Esophagus squamous epithelium (tissue), 5 donors: ENCODE results near the gene COA8. TPM values are rescaled to one million over a fixed set of nuclear protein-coding genes. Genes with fewer than 3 reads are reported as not detected.

Source experiments
- DNase-seq: peaks from one replicate; lab custom pipeline; 2025; lab: John Stamatoyannopoulos, UW
- H3K27ac ChIP-seq, 4 donors: fragments of 200-600 bp; sonication (generic); one replicate each; pipeline ENCODE4 v1.5.1; 2016 to 2019; ENCODE audit warnings: mild to moderate bottlenecking in 1 of 4
- H3K27me3 ChIP-seq, 4 donors: fragments of 200-600 bp; sonication (generic); 1 replicate in 3 of 4; 2 replicates in 1 of 4; pipeline versions ENCODE4 v1.5.1 to v1.6.0; 2017 to 2021; ENCODE audit warnings: antibody characterized with exemption in 1 of 4
- H3K36me3 ChIP-seq, 3 donors: fragments of 200-600 bp; sonication (generic); one replicate each; pipeline ENCODE4 v1.5.1; 2016 to 2019
- H3K4me1 ChIP-seq, 3 donors: fragments of 200-600 bp; sonication (generic); one replicate each; pipeline ENCODE4 v1.5.1; 2017 to 2019
- H3K4me3 ChIP-seq, 4 donors: fragments of 200-600 bp; sonication (generic); 1 replicate in 3 of 4; 2 replicates in 1 of 4; pipeline ENCODE4 v1.5.1; 2016 to 2019; ENCODE audit warnings: mild to moderate bottlenecking in 2 of 4, moderate library complexity in 1 of 4
- H3K9me3 ChIP-seq, 3 donors: fragments of 200-600 bp; sonication (generic); one replicate each; pipeline ENCODE4 v1.5.1; 2016 to 2019
- CTCF ChIP-seq, 6 experiments: fragments of 450-650 bp in 4 of 6; fragments of 200-600 bp in 2 of 6; sonication (generic) in 2 of 6; IDR thresholded peaks; one replicate each; pipeline ENCODE4 v1.5.1; 2016 to 2019; ENCODE audit warnings: antibody characterized with exemption in 6 of 6, mild to moderate bottlenecking in 4 of 6, moderate library complexity in 4 of 6
- POLR2A ChIP-seq, 4 donors: fragments of 450-650 bp; IDR thresholded peaks; one replicate each; pipeline ENCODE4 v1.6.1; 2017; ENCODE audit warnings: antibody characterized with exemption in 4 of 4, mild to moderate bottlenecking in 4 of 4, moderate library complexity in 3 of 4
- WGBS, 2 donors: methylation state at CpG; one replicate each; pipeline ENCODE4 v1.1.5; 2018; 5-methylcytosine and 5-hydroxymethylcytosine counted together
- intact Hi-C: fragments of 100-400 bp; cut with DNase I; formaldehyde crosslinking; loops from one replicate; pipeline ENCODE4 v1.15.0; 2022
- total RNA-seq, 4 donors: library from RNA; depleted of rRNA; stranded (reverse); fragments of >200 nt; gene quantifications; one replicate each; pipeline ENCODE4 v1.1.0, GENCODE V29; 2016
- donor health status: DM: yes; HTN: yes; CAD: no.

Gene COA8
- total RNA-seq, 4 donors from 2014 or later: 18.2 to 28.7 (median 22.7) TPM

- DNase-seq: no peak
- Histone ChIP-seq H3K27ac (no peak overlapping the region), H3K4me1 (peaks cover 5 to 77% (median 15%) of the 10 kb centered on the region in 3 donors), H3K27me3 (no peaks in the 10 kb centered on the region), H3K36me3 (peaks cover 0 to 32% (median 5%) of the 10 kb centered on the region in 3 donors), H3K4me3 (no peak overlapping the region), H3K9me3 (no peaks in the 10 kb centered on the region)
- TF ChIP-seq CTCF (IDR thresholded peaks at IDR 0.05) (no peak), POLR2A (IDR thresholded peaks at IDR 0.05) (no peak)
- WGBS, 2 donors: 81 to 82% methylated on average over 11 of the region's 11 CpGs
- intact Hi-C loops: no loop called here
Measured at GRCh38 chr14:103569408-103569807, 6.6 kb downstream of the COA8 start.

GRCh38 chr14:103574104-103574503 is 11.3 kb downstream of the COA8 start:
- H3K36me3 ChIP-seq: peaks cover 0 to 56% (median 9%) of the 10 kb centered on the region in 3 donors
- intact Hi-C loops: loop anchor here (10.0 kb wide), 2 partner anchors 51 to 121 kb away; partner anchors contain the start of gene KLC1
- no peaks in the 10 kb centered on the region for H3K9me3 ChIP-seq
- H3K4me3 ChIP-seq: no peak overlapping the region
- TF ChIP-seq CTCF (IDR thresholded peaks at IDR 0.05) (no peak), POLR2A (IDR thresholded peaks at IDR 0.05) (no peak)
- no peak for DNase-seq
- peak overlapping the region in 2 of 4 donors; percentile 40 to 85 for H3K27ac ChIP-seq
- WGBS, 2 donors: 69 to 70% methylated on average over 6 of the region's 6 CpGs
- H3K4me1 ChIP-seq: peaks cover 28 to 77% (median 40%) of the 10 kb centered on the region in 3 donors
- no peaks in the 10 kb centered on the region for H3K27me3 ChIP-seq

- 83 to 88% methylated on average over 7 to 17 of the region's 18 CpGs for WGBS, 2 donors
- no peaks in the 10 kb centered on the region for H3K9me3 ChIP-seq
- TF ChIP-seq CTCF (IDR thresholded peaks at IDR 0.05): no peak
- no peak for TF ChIP-seq POLR2A (IDR thresholded peaks at IDR 0.05)
- no peak overlapping the region for H3K4me3 ChIP-seq
- H3K27ac ChIP-seq: peak overlapping the region in 3 of 4 donors; percentile 40 to 88 (median 85)
- DNase-seq: no peak
- peaks cover 28 to 75% (median 40%) of the 10 kb centered on the region in 3 donors for H3K4me1 ChIP-seq
- H3K36me3 ChIP-seq: peaks cover 0 to 63% (median 9%) of the 10 kb centered on the region in 3 donors
- H3K27me3 ChIP-seq: no peaks in the 10 kb centered on the region
- intact Hi-C loops: loop anchor here (10.0 kb wide), 2 partner anchors 50 to 120 kb away; partner anchors contain the start of gene KLC1
Measured at GRCh38 chr14:103574707-103575285, 12.0 kb downstream of the COA8 start.

GRCh38 chr14:103576371-103577024 is 13.7 kb downstream of the COA8 start:
- TF ChIP-seq CTCF (IDR thresholded peaks at IDR 0.05): no peak
- peak in 1 of 4 donors; percentile 19 for TF ChIP-seq POLR2A (IDR thresholded peaks at IDR 0.05)
- DNase-seq: no peak
- H3K4me1 ChIP-seq: peaks cover 29 to 65% (median 39%) of the 10 kb centered on the region in 3 donors
- H3K27ac ChIP-seq: peak overlapping the region; percentile 77 to 88 (median 86)
- no peaks in the 10 kb centered on the region for H3K9me3 ChIP-seq
- H3K4me3 ChIP-seq: peak overlapping the region in 1 of 4 donors; percentile 4
- 19 to 20% methylated on average over 6 to 7 of the region's 9 CpGs for WGBS, 2 donors
- no peaks in the 10 kb centered on the region for H3K27me3 ChIP-seq
- intact Hi-C loops: loop anchor here (10.0 kb wide), 2 partner anchors 48 to 118 kb away; partner anchors contain the start of gene KLC1
- peaks cover 0 to 73% (median 9%) of the 10 kb centered on the region in 3 donors for H3K36me3 ChIP-seq
